NK-92 (cell line): Measurements from ENCODE around the gene DNAJA1.
"Not testable (repeated sequence)": the region's sequence is repeated elsewhere in the genome, so short reads cannot be mapped to it uniquely, and the experiment has no call there.

ENCODE experiments used
- DNase-seq: peaks from one replicate; lab custom pipeline; 2025; ENCODE audit not compliant: unreplicated experiment; lab: John Stamatoyannopoulos, UW

DNAJA1 gene

DNA sequence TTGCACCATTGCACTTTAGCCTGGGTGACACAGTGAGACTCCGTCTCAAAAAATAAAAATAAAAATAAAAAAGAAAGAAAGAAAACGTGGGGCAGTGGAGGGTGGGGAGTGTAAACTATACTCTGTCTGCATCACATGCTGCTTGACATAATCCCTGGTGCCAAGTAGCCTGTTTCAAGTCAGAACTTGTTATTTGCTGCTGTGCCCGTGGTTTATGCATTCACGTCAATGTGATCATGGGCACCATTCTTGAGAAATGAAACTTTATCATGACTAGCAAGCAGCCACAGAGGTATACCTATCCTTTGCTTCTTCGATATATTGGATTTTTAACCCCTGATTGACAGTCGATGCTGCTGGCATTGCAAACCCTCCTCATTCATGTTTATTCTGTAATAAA lies 55.5 kb downstream of the DNAJA1 start:
- no peak for DNase-seq

DNA sequence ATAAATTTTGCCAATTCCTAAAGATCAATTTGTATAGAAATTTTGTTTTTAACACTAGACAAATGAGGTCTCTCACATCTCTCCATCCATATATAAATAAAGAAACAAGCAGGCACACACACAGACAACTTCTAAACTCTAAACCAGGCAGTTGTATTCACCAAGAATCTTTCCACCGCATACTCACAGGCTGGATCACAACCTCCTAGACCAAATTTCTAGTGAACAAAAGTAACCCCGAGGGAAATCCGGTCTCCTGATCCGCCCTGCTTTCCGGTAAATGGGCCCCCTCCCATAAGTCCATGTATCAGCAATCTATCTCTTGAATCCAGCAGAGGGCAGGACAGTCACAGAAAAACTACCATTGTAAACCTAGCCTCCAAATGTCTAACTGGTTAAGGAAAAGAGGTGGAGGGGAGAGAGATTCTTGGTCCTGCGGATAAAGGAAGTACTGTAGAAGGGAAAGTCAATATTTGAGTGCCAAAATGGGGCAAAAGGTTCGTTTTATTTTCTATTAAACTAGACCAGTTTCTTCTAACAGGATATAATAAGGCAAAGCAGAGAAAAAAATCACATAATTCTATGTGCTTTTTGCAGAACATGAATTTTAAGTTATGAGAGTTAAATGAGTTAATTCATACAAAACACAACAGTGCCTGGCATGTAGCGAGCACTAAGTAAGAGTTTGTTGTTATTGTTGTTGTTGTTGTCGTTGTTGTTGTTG lies 56.2 kb downstream of the DNAJA1 start:
- no peak for DNase-seq

DNA sequence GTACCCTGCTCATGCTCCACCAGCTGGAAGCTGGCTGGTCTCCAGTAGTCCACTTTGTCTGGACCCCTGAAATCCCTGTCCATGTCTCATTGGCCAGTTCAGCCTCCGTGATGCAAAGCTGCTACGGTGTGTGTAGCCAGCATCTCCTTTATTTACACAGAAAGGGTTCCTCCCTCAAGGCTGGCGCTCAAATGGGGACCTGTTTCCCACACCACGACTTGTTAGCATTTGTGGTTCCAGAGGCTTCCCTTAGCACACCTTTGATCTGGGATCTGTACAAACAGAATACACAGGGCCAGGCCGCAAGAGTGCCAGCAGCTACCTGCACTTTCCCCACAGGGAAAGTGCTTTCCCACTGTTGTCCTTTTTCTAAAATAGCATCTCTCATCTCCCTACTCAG lies 57.1 kb downstream of the DNAJA1 start:
- DNase-seq = no peak

DNA sequence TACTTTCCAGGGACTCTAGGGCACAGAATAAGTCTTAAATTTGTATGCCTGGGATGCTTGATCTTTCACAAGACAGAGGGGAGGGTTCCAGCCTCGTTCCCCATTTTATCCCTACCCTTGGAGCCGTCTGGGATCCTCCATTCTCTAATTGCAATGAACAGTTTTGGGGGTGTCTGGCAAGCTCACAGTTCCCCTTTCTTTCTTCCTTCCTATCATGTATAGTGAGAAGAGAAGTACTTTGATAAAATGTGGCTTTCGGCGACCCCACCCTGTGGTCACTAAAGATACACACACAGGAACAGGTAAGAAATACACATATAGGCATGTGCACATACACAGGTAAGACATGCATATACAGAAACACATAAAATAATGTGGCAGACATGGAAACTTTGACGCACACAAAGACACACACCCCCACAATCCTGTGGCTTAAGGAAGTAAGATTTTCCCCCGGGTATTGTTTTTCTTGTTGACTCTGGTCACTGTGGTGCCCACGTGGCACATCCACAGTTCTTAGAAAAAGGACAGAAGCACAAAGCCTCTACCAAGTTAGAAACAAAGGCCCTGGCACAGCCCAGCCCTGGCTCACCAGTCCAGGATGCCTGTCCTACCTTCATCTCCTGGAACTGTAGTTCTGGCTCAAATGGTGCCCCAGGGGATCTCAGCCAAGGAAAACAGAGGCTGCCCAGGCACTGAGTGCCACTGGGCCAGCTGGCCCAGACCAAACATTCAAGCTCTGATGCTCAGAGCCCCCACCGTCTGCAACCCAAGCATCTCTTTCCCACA lies 57.7 kb downstream of the DNAJA1 start:
- DNase-seq = no peak

DNA sequence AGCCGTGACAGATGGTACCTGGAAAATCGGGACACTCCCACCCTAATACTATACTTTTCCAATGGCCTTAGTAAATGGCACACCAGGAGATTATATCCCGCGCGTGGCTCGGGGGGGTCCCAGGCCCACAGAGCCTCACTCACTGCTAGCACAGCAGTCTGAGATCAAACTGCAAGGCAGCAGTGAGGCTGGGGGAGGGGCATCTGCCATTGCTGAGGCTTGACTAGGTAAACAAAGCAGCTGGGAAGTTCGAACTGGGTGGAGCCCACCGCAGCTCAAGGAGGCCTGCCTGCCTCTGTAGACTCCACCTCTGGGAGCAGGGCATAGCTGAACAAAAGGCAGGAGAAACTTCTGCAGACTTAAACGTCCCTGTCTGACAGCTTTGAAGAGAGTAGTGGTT lies 60.6 kb downstream of the DNAJA1 start:
- not testable (repeated sequence) for DNase-seq
